ENCODE results near the gene EFS. TPM values are rescaled to one million over a fixed set of nuclear protein-coding genes. Genes with fewer than 3 reads are reported as not detected.

The EFS gene
- total and polyA plus RNA-seq, 10 of the 15 experiments (the other 5 are each of a cell fraction or from before 2014, with no cell fraction given): 0.08 TPM; not detected in 9

DNA sequence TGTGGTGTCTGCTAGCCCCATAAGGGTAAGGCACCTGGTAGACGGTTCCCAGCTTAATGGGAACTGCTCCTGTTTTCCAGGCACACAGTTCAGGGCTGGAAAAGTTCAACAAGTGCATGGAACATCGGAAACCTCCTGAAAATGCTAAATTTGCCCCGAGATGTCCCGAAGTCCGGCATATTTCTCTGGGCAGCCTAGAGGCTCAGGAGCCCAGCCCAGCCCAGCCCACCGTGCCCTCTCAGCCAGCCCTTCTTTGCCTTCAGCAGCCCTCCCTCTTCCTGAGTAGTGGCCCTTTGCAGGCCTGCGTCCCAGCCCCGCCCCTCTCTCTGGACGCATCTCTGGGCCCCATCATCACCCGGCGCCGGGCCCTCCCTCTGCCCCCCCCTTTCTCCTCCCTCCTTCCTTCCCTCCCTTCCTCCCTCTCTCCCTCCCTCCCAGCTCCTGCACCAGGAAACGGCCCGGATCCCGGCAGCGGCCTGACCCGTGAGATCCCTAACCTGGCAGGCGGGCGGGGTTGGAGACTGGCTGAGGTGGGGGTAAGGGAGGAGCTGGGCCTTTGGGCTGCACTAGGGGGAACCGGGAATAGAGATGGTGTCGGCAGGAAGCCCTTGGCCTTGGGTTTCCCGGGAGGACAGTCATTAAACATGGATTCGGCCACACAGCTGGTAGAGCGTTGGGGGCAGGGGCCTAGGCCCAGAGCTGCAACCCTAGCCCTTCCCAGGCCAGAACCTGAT lies 58.4 kb downstream of the EFS start, which contains the start of gene BCL2L2 (continued):
- TF ChIP-seq ZNF687 (IDR thresholded peaks at IDR 0.05): no peak
- TF ChIP-seq, protein P1, sequence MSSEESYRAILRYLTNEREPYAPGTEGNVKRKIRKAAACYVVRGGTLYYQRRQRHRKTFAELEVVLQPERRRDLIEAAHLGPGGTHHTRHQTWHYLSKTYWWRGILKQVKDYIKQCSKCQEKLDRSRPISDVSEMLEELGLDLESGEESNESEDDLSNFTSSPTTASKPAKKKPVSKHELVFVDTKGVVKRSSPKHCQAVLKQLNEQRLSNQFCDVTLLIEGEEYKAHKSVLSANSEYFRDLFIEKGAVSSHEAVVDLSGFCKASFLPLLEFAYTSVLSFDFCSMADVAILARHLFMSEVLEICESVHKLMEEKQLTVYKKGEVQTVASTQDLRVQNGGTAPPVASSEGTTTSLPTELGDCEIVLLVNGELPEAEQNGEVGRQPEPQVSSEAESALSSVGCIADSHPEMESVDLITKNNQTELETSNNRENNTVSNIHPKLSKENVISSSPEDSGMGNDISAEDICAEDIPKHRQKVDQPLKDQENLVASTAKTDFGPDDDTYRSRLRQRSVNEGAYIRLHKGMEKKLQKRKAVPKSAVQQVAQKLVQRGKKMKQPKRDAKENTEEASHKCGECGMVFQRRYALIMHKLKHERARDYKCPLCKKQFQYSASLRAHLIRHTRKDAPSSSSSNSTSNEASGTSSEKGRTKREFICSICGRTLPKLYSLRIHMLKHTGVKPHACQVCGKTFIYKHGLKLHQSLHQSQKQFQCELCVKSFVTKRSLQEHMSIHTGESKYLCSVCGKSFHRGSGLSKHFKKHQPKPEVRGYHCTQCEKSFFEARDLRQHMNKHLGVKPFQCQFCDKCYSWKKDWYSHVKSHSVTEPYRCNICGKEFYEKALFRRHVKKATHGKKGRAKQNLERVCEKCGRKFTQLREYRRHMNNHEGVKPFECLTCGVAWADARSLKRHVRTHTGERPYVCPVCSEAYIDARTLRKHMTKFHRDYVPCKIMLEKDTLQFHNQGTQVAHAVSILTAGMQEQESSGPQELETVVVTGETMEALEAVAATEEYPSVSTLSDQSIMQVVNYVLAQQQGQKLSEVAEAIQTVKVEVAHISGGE (CRISPR knock-in tag; IDR thresholded peaks at IDR 0.05): no peak
- no peak for TF ChIP-seq CBX3 (IDR thresholded peaks at IDR 0.05; ENCODE audit: borderline replicate concordance, low read depth)
- peak; percentile 96 for TF ChIP-seq NBN (IDR thresholded peaks at IDR 0.05)
- no peak for TF ChIP-seq STAT3 (IDR thresholded peaks at IDR 0.05; ENCODE audit: low read depth, low read length)
- TF ChIP-seq SIX5 (IDR thresholded peaks at IDR 0.05; ENCODE audit: low read depth, low read length, severe bottlenecking): peak; percentile 43
- no peak for TF ChIP-seq BCLAF1 (IDR thresholded peaks at IDR 0.05)
- TF ChIP-seq RELA (IDR thresholded peaks at IDR 0.05; ENCODE audit: borderline replicate concordance, partially characterized antibody): no peak

MicroRNA genes within 50 kb of the gene (microRNA counts, 767-probe panel; counts per million panel counts)
- 1,585 counts per million, percentile 60 among the panel's probes with 10 or more counts for microRNA hsa-miR-208a

Small RNAs within 50 kb of the gene (microRNA-seq; reads per million reads assigned to microRNA genes)
- not detected for gene MIR208A

Small RNAs within 50 kb of the gene (small RNA-seq; reads per million reads assigned to genes)
- gene MIR208A: not detected

Other genes starting within 250 kb of the EFS start
Only the 7 nearest of the 17 such genes appear.
- 6.3 and 6.6 TPM in 2 replicates for gene PPP1R3E, start 62.3 kb downstream of the EFS start, total RNA-seq (2014; rRNA removed)
- 7.6 and 9.7 TPM in 2 replicates for gene PPP1R3E, start 62.3 kb downstream of the EFS start, total RNA-seq (2014; rRNA removed; fragmentation: Illumina TruSeq; extraction: Trizol)
- 8.6 and 11.7 TPM in 2 replicates for gene PPP1R3E, start 62.3 kb downstream of the EFS start, total RNA-seq (2021)
- 26.4 and 32.7 TPM in 2 replicates for gene PPP1R3E, start 62.3 kb downstream of the EFS start, polyA plus RNA-seq (2011; rRNA removed)
- gene PPP1R3E, start 62.3 kb downstream of the EFS start, polyA plus RNA-seq (2014; fragmentation: Illumina TruSeq; extraction: Trizol): 13.7 and 18.7 TPM in 2 replicates
- gene PPP1R3E, start 62.3 kb downstream of the EFS start, polyA plus RNA-seq (2014; fragmentation: Nextera tagmentation; extraction: Ambion mirVana): 1 to 10 TPM; 4.7 to 4.8 TPM
- 9.3 and 13.7 TPM in 2 replicates for gene PPP1R3E, start 62.3 kb downstream of the EFS start, polyA plus RNA-seq (2014; rRNA removed)
- 1 to 10 TPM; 4.6 to 6.1 TPM for gene PPP1R3E, start 62.3 kb downstream of the EFS start, polyA plus RNA-seq (2016; fragmentation: Nextera tagmentation; extraction: Ambion mirVana)
- 5.8 and 6.3 TPM in 2 replicates for gene BCL2L2, start 58.3 kb downstream of the EFS start, total RNA-seq (2014; rRNA removed)
- 7.9 and 8.3 TPM in 2 replicates for gene BCL2L2, start 58.3 kb downstream of the EFS start, total RNA-seq (2014; rRNA removed; fragmentation: Illumina TruSeq; extraction: Trizol)
- gene BCL2L2, start 58.3 kb downstream of the EFS start, total RNA-seq (2021): 9.7 and 12.5 TPM in 2 replicates
- 14.7 and 15.4 TPM in 2 replicates for gene BCL2L2, start 58.3 kb downstream of the EFS start, polyA plus RNA-seq (2011; rRNA removed)
- 9.6 and 10.1 TPM in 2 replicates for gene BCL2L2, start 58.3 kb downstream of the EFS start, polyA plus RNA-seq (2014; fragmentation: Illumina TruSeq; extraction: Trizol)
- 1 to 10 TPM; 1.4 to 3.1 TPM for gene BCL2L2, start 58.3 kb downstream of the EFS start, polyA plus RNA-seq (2014; fragmentation: Nextera tagmentation; extraction: Ambion mirVana)
- gene BCL2L2, start 58.3 kb downstream of the EFS start, polyA plus RNA-seq (2014; rRNA removed): 13.3 and 14.0 TPM in 2 replicates
- 1 to 10 TPM; 1.5 to 2.2 TPM for gene BCL2L2, start 58.3 kb downstream of the EFS start, polyA plus RNA-seq (2016; fragmentation: Nextera tagmentation; extraction: Ambion mirVana)
- gene PABPN1, start 43.7 kb downstream of the EFS start, total RNA-seq (2014; rRNA removed): 83.4 and 90.6 TPM in 2 replicates
- 106 TPM in 2 replicates for gene PABPN1, start 43.7 kb downstream of the EFS start, total RNA-seq (2014; rRNA removed; fragmentation: Illumina TruSeq; extraction: Trizol)
- gene PABPN1, start 43.7 kb downstream of the EFS start, total RNA-seq (2021): 189 and 206 TPM in 2 replicates
- 222 and 248 TPM in 2 replicates for gene PABPN1, start 43.7 kb downstream of the EFS start, polyA plus RNA-seq (2011; rRNA removed)
- gene PABPN1, start 43.7 kb downstream of the EFS start, polyA plus RNA-seq (2014; fragmentation: Illumina TruSeq; extraction: Trizol): 206 and 231 TPM in 2 replicates
- gene PABPN1, start 43.7 kb downstream of the EFS start, polyA plus RNA-seq (2014; fragmentation: Nextera tagmentation; extraction: Ambion mirVana): 10 to 100 TPM; 31.3 to 35.6 TPM
- gene PABPN1, start 43.7 kb downstream of the EFS start, polyA plus RNA-seq (2014; rRNA removed): 149 and 158 TPM in 2 replicates
- 10 to 100 TPM; 76.8 to 99.4 TPM for gene PABPN1, start 43.7 kb downstream of the EFS start, polyA plus RNA-seq (2016; fragmentation: Nextera tagmentation; extraction: Ambion mirVana)
- not detected in 2 replicates for gene SLC22A17, start 12.3 kb downstream of the EFS start, total RNA-seq (2014; rRNA removed)
- not detected in 2 replicates for gene SLC22A17, start 12.3 kb downstream of the EFS start, total RNA-seq (2014; rRNA removed; fragmentation: Illumina TruSeq; extraction: Trizol)
- 0.11 TPM in 1 of 2 replicates, not detected in the other for gene SLC22A17, start 12.3 kb downstream of the EFS start, total RNA-seq (2021)
- not detected in 2 replicates for gene SLC22A17, start 12.3 kb downstream of the EFS start, polyA plus RNA-seq (2011; rRNA removed)
- not detected in 2 replicates for gene SLC22A17, start 12.3 kb downstream of the EFS start, polyA plus RNA-seq (2014; fragmentation: Illumina TruSeq; extraction: Trizol)
- not detected for gene SLC22A17, start 12.3 kb downstream of the EFS start, polyA plus RNA-seq (2014; fragmentation: Nextera tagmentation; extraction: Ambion mirVana)
- not detected in 2 replicates for gene SLC22A17, start 12.3 kb downstream of the EFS start, polyA plus RNA-seq (2014; rRNA removed)
- not detected for gene SLC22A17, start 12.3 kb downstream of the EFS start, polyA plus RNA-seq (2016; fragmentation: Nextera tagmentation; extraction: Ambion mirVana)
- not detected in 2 replicates for gene IL25, start 7.6 kb upstream of the EFS start, total RNA-seq (2014; rRNA removed)
- gene IL25, start 7.6 kb upstream of the EFS start, total RNA-seq (2014; rRNA removed; fragmentation: Illumina TruSeq; extraction: Trizol): not detected in 2 replicates
- not detected in 2 replicates for gene IL25, start 7.6 kb upstream of the EFS start, total RNA-seq (2021)
- gene IL25, start 7.6 kb upstream of the EFS start, polyA plus RNA-seq (2011; rRNA removed): not detected in 2 replicates
- not detected in 2 replicates for gene IL25, start 7.6 kb upstream of the EFS start, polyA plus RNA-seq (2014; fragmentation: Illumina TruSeq; extraction: Trizol)
- not detected for gene IL25, start 7.6 kb upstream of the EFS start, polyA plus RNA-seq (2014; fragmentation: Nextera tagmentation; extraction: Ambion mirVana)
- not detected in 2 replicates for gene IL25, start 7.6 kb upstream of the EFS start, polyA plus RNA-seq (2014; rRNA removed)
- not detected for gene IL25, start 7.6 kb upstream of the EFS start, polyA plus RNA-seq (2016; fragmentation: Nextera tagmentation; extraction: Ambion mirVana)
- not detected in 2 replicates for gene CMTM5, start 11.9 kb upstream of the EFS start, total RNA-seq (2014; rRNA removed)
- gene CMTM5, start 11.9 kb upstream of the EFS start, total RNA-seq (2014; rRNA removed; fragmentation: Illumina TruSeq; extraction: Trizol): not detected in 2 replicates
- not detected in 2 replicates for gene CMTM5, start 11.9 kb upstream of the EFS start, total RNA-seq (2021)
- not detected in 2 replicates for gene CMTM5, start 11.9 kb upstream of the EFS start, polyA plus RNA-seq (2011; rRNA removed)
- gene CMTM5, start 11.9 kb upstream of the EFS start, polyA plus RNA-seq (2014; fragmentation: Illumina TruSeq; extraction: Trizol): not detected in 2 replicates
- not detected for gene CMTM5, start 11.9 kb upstream of the EFS start, polyA plus RNA-seq (2014; fragmentation: Nextera tagmentation; extraction: Ambion mirVana)
- gene CMTM5, start 11.9 kb upstream of the EFS start, polyA plus RNA-seq (2014; rRNA removed): not detected in 2 replicates
- not detected for gene CMTM5, start 11.9 kb upstream of the EFS start, polyA plus RNA-seq (2016; fragmentation: Nextera tagmentation; extraction: Ambion mirVana)
- not detected in 2 replicates for gene MYH6, start 43.1 kb upstream of the EFS start, total RNA-seq (2014; rRNA removed)
- gene MYH6, start 43.1 kb upstream of the EFS start, total RNA-seq (2014; rRNA removed; fragmentation: Illumina TruSeq; extraction: Trizol): not detected in 2 replicates
- gene MYH6, start 43.1 kb upstream of the EFS start, total RNA-seq (2021): not detected in 2 replicates
- gene MYH6, start 43.1 kb upstream of the EFS start, polyA plus RNA-seq (2011; rRNA removed): 0.05 and 0.06 TPM in 2 replicates
- gene MYH6, start 43.1 kb upstream of the EFS start, polyA plus RNA-seq (2014; fragmentation: Illumina TruSeq; extraction: Trizol): 0.01 TPM in 1 of 2 replicates, not detected in the other
- not detected for gene MYH6, start 43.1 kb upstream of the EFS start, polyA plus RNA-seq (2014; fragmentation: Nextera tagmentation; extraction: Ambion mirVana)
- gene MYH6, start 43.1 kb upstream of the EFS start, polyA plus RNA-seq (2014; rRNA removed): not detected in 2 replicates
- gene MYH6, start 43.1 kb upstream of the EFS start, polyA plus RNA-seq (2016; fragmentation: Nextera tagmentation; extraction: Ambion mirVana): under 1 TPM in 1 of 2 experiments, not detected in 1; 0.84 TPM